Esophagus muscularis mucosa (tissue), 3 donors: ENCODE results near the gene TRAF2.

Experiments used
- CTCF ChIP-seq, 3 experiments: fragments of 200-600 bp in 2 of 3; fragments of 450-650 bp in 1 of 3; sonication (generic) in 2 of 3; IDR thresholded peaks; one replicate each; pipeline ENCODE4 v1.5.1; 2017 to 2019; ENCODE audit warnings: antibody characterized with exemption in 3 of 3, mild to moderate bottlenecking in 2 of 3, moderate library complexity in 1 of 3
- POLR2A ChIP-seq: fragments of 450-650 bp; IDR thresholded peaks from one replicate; pipeline ENCODE4 v1.6.1; 2017; ENCODE audit warnings: antibody characterized with exemption, moderate library complexity, mild to moderate bottlenecking, low read depth

GRCh38 chr9:136962701-136963248 lies 76.5 kb downstream of the TRAF2 start:
- TF ChIP-seq CTCF (IDR thresholded peaks at IDR 0.05), result no peak
- TF ChIP-seq POLR2A, result no peak
